Suppressor macrophage treated with lipopolysaccharide for 4 hours (primary cell): ENCODE data around the gene APBB3.

Source experiments
- DNase-seq: peaks from one replicate; pipeline ENCODE4 v3.0.0-alpha.2; 2020

The APBB3 gene

DNA sequence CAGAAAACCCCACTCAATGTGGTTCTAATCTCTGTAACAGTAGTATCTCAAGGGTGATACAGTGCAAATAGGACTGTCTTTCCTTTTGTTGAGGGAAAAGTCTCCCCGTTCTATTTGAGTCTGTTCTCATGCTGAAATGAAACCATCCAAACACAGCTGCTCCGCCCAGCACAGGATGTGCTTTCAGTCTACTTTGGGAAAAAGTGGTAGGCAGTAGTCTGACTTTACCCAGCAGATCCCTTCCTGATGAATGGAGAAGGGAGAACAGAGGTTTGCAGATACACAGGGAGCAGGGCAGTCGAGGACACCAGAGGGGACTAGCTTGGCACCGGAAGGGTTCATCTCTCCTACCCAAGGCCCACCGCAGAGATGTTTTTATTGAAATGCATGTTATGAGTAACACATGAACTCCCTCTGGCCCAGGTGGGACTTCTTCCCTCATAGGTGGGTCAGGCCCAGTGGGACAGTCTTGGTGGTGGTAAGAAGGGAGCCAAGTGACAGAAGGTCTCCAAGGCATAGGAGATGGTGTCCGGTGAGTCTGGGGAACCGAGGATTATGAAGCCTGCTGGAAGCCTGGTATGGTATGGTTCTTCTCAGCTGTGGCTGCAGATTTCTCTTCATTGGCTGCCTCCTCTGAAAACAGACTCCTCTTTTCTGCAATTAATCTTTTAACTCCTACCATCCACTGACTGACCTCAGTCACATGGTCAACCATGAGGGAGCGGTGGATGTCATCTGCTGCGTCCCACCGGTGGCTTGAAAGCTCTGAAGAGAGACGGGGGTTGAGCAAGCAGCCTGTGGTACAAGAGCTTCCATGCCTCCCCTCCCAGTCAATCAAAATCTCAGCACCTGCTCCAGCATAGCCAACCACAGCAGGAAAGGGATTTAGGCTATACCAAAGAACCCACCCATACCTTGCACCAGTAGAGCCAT is 14.0 kb downstream of the APBB3 start:
- DNase-seq = no peak

DNA sequence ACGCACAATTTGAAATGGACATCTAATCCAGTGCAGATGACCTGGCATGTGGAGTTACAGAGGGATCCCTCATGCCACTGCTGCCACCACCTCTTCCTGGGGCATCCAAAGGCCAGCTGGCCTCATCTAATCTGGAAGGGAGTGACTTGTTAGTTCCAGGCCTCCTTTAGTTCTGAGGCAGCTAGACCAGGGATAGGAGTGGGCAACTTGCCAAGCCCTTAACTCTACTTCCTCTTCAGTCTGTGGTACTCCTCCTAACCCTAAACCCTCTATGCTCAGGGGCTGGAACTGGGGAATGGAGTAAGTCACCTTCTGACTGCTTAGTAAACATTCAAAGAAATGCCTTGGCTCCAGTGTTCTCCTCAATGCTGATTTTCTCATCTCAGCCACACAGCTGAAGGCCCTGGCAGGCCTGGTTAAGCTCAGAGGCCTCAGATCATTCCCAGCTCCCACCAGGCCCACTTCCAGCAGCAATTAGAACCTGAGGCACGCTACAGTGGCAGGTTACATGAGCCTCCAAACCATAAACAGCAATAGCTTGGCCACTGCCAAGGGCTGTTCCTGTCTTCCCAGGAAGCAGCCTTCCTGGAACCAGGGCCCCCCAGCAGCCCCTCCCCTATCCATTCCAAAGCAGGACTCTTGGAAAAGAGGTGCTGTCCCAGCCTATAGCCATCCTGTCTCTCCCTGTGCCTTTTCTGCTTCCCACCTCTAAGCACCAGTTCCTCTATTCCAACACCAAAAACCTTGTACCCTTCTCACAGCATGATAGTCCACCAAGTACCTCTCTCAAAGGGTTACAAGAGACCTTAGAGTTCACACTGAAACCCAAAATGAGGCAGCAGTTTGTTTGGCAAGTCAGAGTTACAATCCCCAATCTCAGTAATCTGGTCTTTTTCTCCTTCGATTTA is 14.9 kb downstream of the APBB3 start:
- peak; percentile 83 for DNase-seq

DNA sequence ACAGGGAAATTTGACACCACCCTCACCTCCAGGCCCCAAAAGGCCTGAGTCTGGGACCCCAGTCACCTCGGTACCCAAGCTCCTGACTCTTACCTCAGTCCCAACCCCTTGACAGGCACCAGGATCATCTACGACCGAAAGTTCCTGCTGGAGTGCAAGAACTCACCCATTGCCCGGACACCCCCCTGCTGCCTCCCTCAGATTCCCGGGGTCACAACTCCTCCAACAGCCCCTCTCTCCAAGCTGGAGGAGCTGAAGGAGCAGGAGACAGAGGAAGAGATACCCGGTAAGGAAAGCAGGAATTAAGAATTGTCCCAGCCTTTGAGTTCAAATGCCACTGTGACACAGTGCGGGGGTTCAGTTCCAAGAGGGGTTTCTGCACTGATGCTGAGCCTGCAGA is 15.6 kb downstream of the APBB3 start:
- DNase-seq = no peak

DNA sequence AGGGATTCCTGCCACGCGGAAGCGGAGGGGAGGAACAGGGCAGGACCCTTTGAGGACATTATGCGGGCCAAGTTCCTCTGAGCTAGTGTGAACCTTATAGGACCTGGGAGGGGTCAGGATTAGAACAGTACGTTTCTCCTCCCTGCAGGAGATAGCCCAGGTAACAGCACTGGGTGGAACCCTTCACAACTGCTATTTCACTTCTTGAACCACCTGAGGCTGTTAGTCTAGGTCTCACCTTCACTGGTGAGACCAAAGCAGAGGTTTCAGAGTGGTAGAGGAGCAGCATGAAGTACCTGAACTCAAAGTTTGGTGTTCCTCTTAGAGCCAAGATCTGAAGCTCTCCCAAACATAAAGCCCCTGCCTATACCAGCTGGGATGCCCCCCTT is 16.1 kb downstream of the APBB3 start:
- no peak for DNase-seq

DNA sequence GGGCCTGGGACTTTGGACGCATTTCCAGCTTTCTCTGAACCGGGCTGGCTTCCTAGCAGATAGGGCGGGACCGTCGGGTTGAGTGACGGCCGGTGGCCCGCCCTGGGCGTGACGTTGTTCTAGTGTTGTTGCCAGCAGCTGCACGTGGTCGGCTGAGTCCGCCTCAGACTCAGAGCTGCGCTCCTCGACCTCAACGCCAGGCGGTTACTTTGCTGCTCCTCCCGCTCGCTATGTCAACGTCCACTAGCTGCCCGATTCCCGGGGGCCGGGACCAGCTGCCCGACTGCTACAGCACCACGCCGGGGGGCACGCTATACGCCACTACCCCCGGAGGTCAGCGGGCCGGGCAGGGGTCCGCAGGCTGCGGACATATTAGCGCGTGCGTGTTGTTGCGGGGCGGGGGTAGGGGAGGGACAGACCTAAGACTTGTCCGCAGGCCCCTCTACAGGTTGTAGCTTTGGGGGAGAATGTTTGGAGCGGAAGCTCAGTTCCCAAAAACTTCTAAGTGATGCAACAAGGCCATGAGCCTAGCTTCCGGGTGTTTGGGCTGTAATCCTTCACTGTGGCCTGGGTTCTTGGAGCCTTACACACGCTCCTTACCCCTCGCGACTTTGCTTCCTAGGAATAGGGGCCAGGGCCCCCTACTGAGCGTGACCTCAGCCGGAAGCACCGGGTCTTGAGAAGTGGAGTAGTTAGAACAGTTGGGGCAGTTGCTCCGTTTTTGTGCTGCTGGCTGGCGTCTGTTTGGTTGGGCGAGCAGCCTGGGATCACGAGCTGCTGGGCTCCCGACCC is 16.7 kb downstream of the APBB3 start, which contains the start of gene EIF4EBP3:
Gene EIF4EBP3, plus strand, starts transcription at position 155 of the 792 bp plus-strand sequence. Its CDS starts 76 bp downstream, at position 231.
- peak; percentile 96 for DNase-seq

DNA sequence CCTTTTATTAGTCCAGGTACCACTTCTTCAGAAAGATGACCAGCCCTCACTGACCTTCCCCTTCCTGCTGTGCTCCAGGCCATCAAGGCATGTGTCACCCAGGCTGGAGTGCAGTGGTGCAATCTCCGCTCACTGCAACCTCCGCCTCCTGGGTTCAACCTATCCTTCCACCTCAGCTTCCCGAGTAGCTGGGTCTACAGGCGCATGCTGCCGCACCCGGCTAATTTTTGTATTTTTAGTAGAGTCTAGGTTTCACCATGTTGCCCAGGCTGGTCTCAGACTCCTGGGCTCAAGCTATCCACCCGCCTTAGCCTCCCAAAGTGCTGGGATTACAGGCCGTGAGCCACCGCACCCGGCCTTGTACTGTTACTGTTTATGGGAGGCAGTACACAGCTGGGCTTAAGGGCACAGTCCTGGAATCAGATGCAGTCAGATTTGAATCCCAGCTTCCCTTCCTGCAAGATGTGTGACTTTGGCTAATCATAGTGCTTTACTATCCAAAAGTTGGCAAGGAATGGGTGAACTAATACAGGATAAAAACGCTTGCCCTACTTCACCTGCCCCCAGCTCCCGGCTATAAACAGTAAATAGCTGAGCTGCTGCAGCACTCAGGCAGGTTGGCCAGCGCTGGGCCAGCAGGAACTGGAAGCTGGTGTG is 17.4 kb downstream of the APBB3 start:
- DNase-seq = peak; percentile 10

DNA sequence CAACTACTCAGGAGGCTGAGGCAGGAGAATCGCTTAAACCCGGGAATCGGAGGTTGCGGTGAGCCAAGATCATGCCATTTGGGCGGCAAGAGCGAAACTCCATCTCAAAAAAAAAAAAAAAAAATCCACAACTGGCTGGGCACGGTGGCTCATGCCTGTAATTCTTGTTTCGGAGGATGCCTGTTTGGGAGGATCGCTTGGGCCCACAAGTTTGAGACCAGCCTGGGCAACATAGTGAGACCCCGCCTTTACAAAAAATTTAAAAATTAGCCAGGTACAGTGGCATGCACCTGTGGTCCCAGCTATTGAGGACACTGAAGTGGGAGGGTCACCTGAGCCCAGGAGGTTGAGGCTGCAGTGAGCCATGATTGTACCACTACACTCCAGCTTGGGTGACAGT is 18.8 kb downstream of the APBB3 start:
- DNase-seq = no peak

DNA sequence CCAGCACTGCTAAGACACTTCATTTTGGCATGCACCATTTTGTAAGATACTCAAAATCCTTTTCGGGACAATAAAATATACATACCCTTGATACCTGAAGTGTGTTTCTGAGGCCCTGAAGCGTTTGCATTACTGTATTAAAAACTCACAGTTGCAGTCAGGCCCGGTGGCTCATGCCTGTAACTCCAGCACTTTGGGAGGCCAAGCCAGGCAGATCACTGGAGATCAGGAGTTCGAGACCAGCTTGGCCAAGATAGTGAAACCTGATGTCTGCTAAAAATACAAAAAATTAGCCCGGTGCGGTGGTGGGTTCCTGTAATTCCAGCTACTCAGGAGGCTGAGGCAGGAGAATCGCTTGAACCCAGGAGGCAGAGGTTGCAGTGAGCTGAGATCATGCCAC is 19.4 kb downstream of the APBB3 start:
- no peak for DNase-seq

DNA sequence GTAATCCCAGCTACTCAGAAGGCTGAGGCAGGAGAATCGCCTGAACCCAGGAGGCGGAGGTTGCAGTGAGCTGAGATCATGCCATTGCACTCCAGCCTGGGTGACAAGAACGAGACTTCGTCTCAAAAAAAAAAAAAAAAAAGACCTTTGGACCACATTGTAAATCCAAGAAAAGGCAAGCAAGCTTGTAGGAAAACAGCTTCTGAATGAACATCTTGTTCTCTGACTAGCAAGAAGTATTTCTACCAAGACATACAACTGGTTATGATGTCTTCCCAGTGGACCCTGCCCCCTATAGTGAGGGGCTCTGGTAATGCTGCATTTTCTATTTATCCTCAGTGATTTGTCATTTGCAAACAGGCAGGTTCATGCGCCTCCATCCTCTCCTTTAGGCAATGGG is 21.4 kb downstream of the APBB3 start:
- DNase-seq = no peak

DNA sequence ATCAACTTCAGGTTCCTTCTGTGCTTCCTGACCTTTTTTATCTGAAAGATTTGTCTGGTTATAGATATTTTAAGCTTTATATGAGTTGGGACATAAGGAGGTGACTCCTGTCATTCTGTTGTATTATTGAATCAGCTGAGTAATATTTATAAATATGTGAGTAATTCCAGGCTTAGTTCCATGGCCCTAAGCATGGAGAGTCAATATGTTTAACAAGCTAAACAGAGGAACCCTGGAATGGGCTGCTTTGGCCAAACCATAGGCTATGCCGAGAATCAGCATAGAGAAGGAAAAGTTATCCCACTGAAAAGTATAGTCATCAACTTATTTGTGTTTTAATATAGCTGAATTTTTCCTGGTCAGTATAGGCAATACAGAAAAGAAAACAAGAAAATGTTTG is 24.2 kb downstream of the APBB3 start:
- DNase-seq = no peak

DNA sequence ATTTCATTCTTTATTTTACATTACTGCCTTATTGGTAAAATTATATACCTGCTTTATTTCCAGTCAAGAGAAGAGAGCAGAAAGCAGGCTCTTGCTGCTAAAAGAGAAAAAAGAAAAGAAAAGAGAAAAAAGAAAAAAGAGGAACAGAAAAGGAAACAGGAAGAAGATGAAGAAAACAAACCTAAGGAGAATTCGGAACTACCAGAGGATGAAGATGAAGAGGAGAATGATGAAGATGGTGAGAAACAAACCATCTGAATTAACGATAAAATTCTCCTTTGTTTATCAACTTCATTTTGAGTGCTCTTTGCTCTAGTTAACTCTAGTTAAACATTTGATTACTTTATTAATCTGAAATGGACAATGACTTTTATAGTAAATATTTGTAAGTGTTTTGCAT is 40.4 kb downstream of the APBB3 start:
- DNase-seq = no peak

DNA sequence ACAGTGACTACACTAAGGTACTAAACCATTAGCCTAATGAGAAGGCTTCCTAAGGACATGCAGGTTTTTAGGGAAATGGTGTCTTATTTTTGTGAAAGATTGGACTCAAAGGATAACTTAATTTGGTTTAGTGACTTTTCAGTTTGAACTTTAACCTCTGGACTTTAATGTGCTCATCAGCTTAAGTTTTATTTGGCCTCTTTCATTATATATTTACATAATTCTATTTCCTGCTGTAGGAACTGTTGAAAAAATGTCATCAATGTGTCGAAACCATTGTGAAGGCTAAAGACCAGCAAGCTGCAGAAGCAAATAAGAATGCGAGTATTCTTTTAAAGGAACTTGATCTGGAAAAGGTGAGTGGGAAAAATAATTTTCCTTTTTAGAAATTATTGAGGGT is 51.3 kb downstream of the APBB3 start:
- no peak for DNase-seq

DNA sequence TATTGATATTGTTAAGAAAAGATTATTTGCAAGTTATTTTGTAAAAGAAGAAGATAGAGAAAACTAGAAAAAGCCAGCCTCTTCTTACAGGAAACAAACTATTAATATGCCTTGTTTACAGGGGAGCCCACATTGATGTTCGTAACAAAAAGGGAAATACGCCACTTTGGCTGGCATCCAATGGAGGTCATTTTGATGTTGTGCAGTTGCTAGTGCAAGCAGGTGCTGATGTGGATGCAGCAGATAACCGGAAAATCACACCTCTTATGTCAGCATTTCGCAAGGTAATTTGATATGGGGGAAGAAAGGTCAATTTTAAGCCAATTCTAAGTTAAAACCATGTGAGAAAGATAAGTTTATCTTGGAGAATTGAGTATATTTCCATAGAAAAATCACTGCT is 54.5 kb downstream of the APBB3 start:
- no peak for DNase-seq
